HepG2 (cell line): ENCODE results near the gene ZNF844. TPM values are rescaled to one million over a fixed set of nuclear protein-coding genes. Genes with fewer than 3 reads are reported as not detected.
A peak's percentile ranks its signal among the peaks of the same experiment; 100 is the strongest.

Experiments
- ATAC-seq: fragments of 200-7000 bp; cut with Tn5 transposase; 3 replicates; pipeline ENCODE4 v1.9.1; 2020; ENCODE audit warnings: mild to moderate bottlenecking, moderate library complexity
- BruUV-seq: library from RNA; stranded (reverse); fragments of 400-500 nt; replicated peaks from 2 replicates; lab custom pipeline; 2021; lab: Mats Ljungman, UMichigan
- CTCF ChIA-PET: fragments of 300-600 bp; formaldehyde crosslinking; extraction: SDS; loops from one replicate; lab custom pipeline; 2021; ENCODE audit warnings: low total read pairs, inconsistent platforms, low intra/inter-chr PET ratio; lab: Yijun Ruan, JAX
- POLR2A ChIA-PET: fragments of 350-600 bp; sonication (Branson Sonifier 250); formaldehyde crosslinking; loops from one replicate; lab custom pipeline; 2020; ENCODE audit warnings: antibody characterized with exemption, inconsistent platforms; lab: Yijun Ruan, JAX
- DNase-seq: peaks from one replicate; pipeline ENCODE4 v3.0.0-alpha.2; 2015; ENCODE audit warnings: low spot score
- FAIRE-seq: peaks from 3 replicates; lab custom pipeline; 2011; peaks lifted over from hg19 to GRCh38; lab: Jason Lieb, UNC
- H2AFZ ChIP-seq: one replicate; pipeline ENCODE4 v1.6.1; 2011; ENCODE audit warnings: low read length, inconsistent platforms
- H3K27ac ChIP-seq: fragments of 300-600 bp; 3 replicates; pipeline ENCODE4 v1.8.0; 2011; ENCODE audit warnings: mixed run types, mild to moderate bottlenecking, mixed read lengths, low read length, inconsistent platforms; ENCODE audit not compliant: insufficient read depth; ENCODE audit errors: extremely low read length
- H3K27me3 ChIP-seq, 2 experiments: fragments of 200-600 bp in 1 of 2; 2 replicates in 1 of 2; 3 replicates in 1 of 2; pipeline versions ENCODE4 v1.6.0 to v1.8.0; 2011; ENCODE audit warnings: low read length in 2 of 2, mild to moderate bottlenecking in 2 of 2, moderate library complexity in 2 of 2, inconsistent platforms in 1 of 2; ENCODE audit not compliant: insufficient read depth in 2 of 2, control insufficient read depth in 1 of 2
- H3K36me3 ChIP-seq, 2 experiments: fragments of 200-600 bp in 1 of 2; replicated peaks in 1 of 2; 2 replicates in 1 of 2; 3 replicates in 1 of 2; pipeline versions ENCODE4 v1.5.1 to v1.8.0; 2011; ENCODE audit warnings: low read length in 2 of 2, inconsistent platforms in 1 of 2; ENCODE audit not compliant: insufficient read depth in 2 of 2, control insufficient read depth in 1 of 2
- H3K4me1 ChIP-seq: 2 replicates; pipeline ENCODE4 v1.5.1; 2012; ENCODE audit warnings: low read length, inconsistent platforms; ENCODE audit not compliant: insufficient read depth
- H3K4me2 ChIP-seq: 2 replicates; pipeline ENCODE4 v1.6.0; 2011; ENCODE audit warnings: low read depth, low read length, inconsistent platforms
- H3K4me3 ChIP-seq, 3 experiments: fragments of 200-600 bp in 1 of 3; sonication (generic), shearing (Covaris generic) in 1 of 3; replicated peaks in 1 of 3; 2 replicates each; pipeline ENCODE4 v1.5.1; 2011 to 2016; ENCODE audit warnings: low read length in 3 of 3, inconsistent platforms in 2 of 3, low read depth in 2 of 3, mild to moderate bottlenecking in 2 of 3, control low read depth in 1 of 3, mixed read lengths in 1 of 3; ENCODE audit not compliant: insufficient read depth in 1 of 3
- H3K79me2 ChIP-seq: one replicate; pipeline ENCODE4 v1.6.1; 2011; ENCODE audit warnings: low read length, inconsistent platforms; ENCODE audit not compliant: insufficient read depth
- H3K9ac ChIP-seq: 2 replicates; pipeline ENCODE4 v1.6.0; 2011; ENCODE audit warnings: mild to moderate bottlenecking, low read depth, low read length, inconsistent platforms; ENCODE audit not compliant: insufficient read depth
- H3K9me3 ChIP-seq: 2 replicates; pipeline ENCODE4 v1.5.1; 2012; ENCODE audit warnings: mild to moderate bottlenecking, low read length
- H4K20me1 ChIP-seq: 2 replicates; pipeline ENCODE4 v1.6.0; 2011; ENCODE audit warnings: inconsistent platforms, mild to moderate bottlenecking, low read length, moderate library complexity; ENCODE audit not compliant: insufficient read depth
- GATAD2A ChIP-seq: IDR thresholded peaks from 2 replicates; pipeline ENCODE4 v1.6.1; 2016
- GLMP ChIP-seq: sonication (generic); formaldehyde crosslinking; IDR thresholded peaks from 2 replicates; pipeline ENCODE4 v1.9.0; 2021; ENCODE audit warnings: missing genetic modification reagents, mild to moderate bottlenecking, borderline replicate concordance
- HIVEP1 ChIP-seq: sonication (generic); formaldehyde crosslinking; IDR thresholded peaks from 2 replicates; pipeline ENCODE4 v1.4.0; 2020; ENCODE audit warnings: mild to moderate bottlenecking, missing genetic modification reagents
- MYPOP ChIP-seq: sonication (generic); formaldehyde crosslinking; IDR thresholded peaks from 2 replicates; pipeline ENCODE4 v1.8.1; 2023; ENCODE audit warnings: mild to moderate bottlenecking, moderate library complexity, missing genetic modification reagents
- NFATC3 ChIP-seq: sonication (generic); formaldehyde crosslinking; IDR thresholded peaks from 2 replicates; pipeline ENCODE4 v1.5.1; 2020; ENCODE audit warnings: mild to moderate bottlenecking, missing genetic modification reagents
- SMARCC2 ChIP-seq: fragments of 450-650 bp; IDR thresholded peaks from 2 replicates; pipeline ENCODE4 v1.6.1; 2017; ENCODE audit warnings: antibody characterized with exemption, mild to moderate bottlenecking
- SRSF1 ChIP-seq: fragments of 200-400 bp; formaldehyde crosslinking; optimal IDR thresholded peaks from 2 replicates; pipeline ENCODE3; 2017; ENCODE audit warnings: mild to moderate bottlenecking, low read depth, low read length, moderate library complexity
- THAP11 ChIP-seq: IDR thresholded peaks from 2 replicates; pipeline ENCODE4 v1.6.1; 2016; ENCODE audit warnings: missing biosample characterization, missing genetic modification reagents
- UBTF ChIP-seq: sonication (generic); formaldehyde crosslinking; IDR thresholded peaks from 2 replicates; pipeline ENCODE4 v1.4.0; 2020; ENCODE audit warnings: mild to moderate bottlenecking, missing genetic modification reagents
- ZNF180 ChIP-seq: sonication (generic); formaldehyde crosslinking; IDR thresholded peaks from 2 replicates; pipeline ENCODE4 v1.4.0; 2020; ENCODE audit warnings: low read depth, missing genetic modification reagents, borderline replicate concordance
- ZNF337 ChIP-seq: sonication (generic); formaldehyde crosslinking; IDR thresholded peaks from 2 replicates; pipeline ENCODE4 v1.5.1; 2020; ENCODE audit warnings: missing genetic modification reagents, low read depth, mild to moderate bottlenecking, borderline replicate concordance
- ZNF772 ChIP-seq: sonication (generic); formaldehyde crosslinking; IDR thresholded peaks from 2 replicates; pipeline ENCODE4 v1.5.0; 2020; ENCODE audit warnings: mild to moderate bottlenecking, missing genetic modification reagents
- ZNF83 ChIP-seq: sonication (generic); formaldehyde crosslinking; IDR thresholded peaks from 2 replicates; pipeline ENCODE4 v1.4.0; 2020; ENCODE audit warnings: missing genetic modification reagents, mild to moderate bottlenecking, borderline replicate concordance
- ZSCAN22 ChIP-seq: sonication (generic); formaldehyde crosslinking; IDR thresholded peaks from 2 replicates; pipeline ENCODE4 v1.4.0; 2020; ENCODE audit warnings: mild to moderate bottlenecking, missing genetic modification reagents
- ZSCAN9 ChIP-seq: IDR thresholded peaks from 2 replicates; pipeline ENCODE4 v1.6.1; 2016; ENCODE audit warnings: borderline replicate concordance
- WGBS: methylation state at CpG from one replicate; pipeline ENCODE4 v1.1.6; 2017; ENCODE audit warnings: low lambda C conversion rate; 5-methylcytosine and 5-hydroxymethylcytosine counted together
- in situ Hi-C: cut with HindIII; loops from 2 replicates; pipeline ENCODE4 v1.10.0; 2017; ENCODE audit warnings: low pct_unique_long_range_greater_than_20kb; ENCODE audit not compliant: extremely low pct_ligation_motif_present
- intact Hi-C: fragments of 100-400 bp; cut with micrococcal nuclease; formaldehyde crosslinking; loops from one replicate; pipeline ENCODE4 v1.10.0; 2022; ENCODE audit not compliant: unreplicated experiment
- polyA plus RNA-seq, 8 experiments: library from polyadenylated mRNA; depleted of rRNA in 3 of 8; stranded (reverse) in 7 of 8; unstranded in 1 of 8; fragments of >200 nt; fragmentation: Illumina TruSeq in 4 of 8; extraction: Trizol in 4 of 8; gene quantifications; 2 replicates each; pipeline versions ENCODE4 v1.2.1 to v1.2.3, GENCODE V29; 2011 to 2016; ENCODE audit warnings: low read depth in 4 of 8, missing spikeins in 1 of 8, mixed read lengths in 1 of 8; ENCODE audit not compliant: insufficient read depth in 1 of 8
- total RNA-seq, 5 experiments: library from RNA; depleted of rRNA; stranded (reverse); fragments of >200 nt; fragmentation: Illumina TruSeq; extraction: Trizol; gene quantifications; 2 replicates each; pipeline ENCODE4 v1.2.3, GENCODE V29; 2016; ENCODE audit warnings: low read depth in 1 of 5

The ZNF844 gene
- total and polyA plus RNA-seq, 2 of the 13 experiments (the other 11 are each of a cell fraction or from before 2014, with no cell fraction given), result 1.0 to 3.2 TPM

- Histone ChIP-seq H4K20me1 (no peaks in the 10 kb centered on the region), H3K36me3 (no peaks in the 10 kb centered on the region), H3K9me3 (no peaks in the 10 kb centered on the region), H3K79me2 (peaks cover 7% of the 10 kb centered on the region), H3K4me1 (peaks cover 10% of the 10 kb centered on the region), H3K4me2 (peak overlapping the region; percentile 97), H3K9ac (peak overlapping the region; percentile 94), H3K27ac (no peak overlapping the region), H2AFZ (no peak overlapping the region), H3K27me3 (no peaks in the 10 kb centered on the region; a peak in 1 of 5 replicates), H3K4me3 (peak overlapping the region; percentile 86 to 94 (median 89); a peak in 4 of 6 replicates)
- ChIA-PET CTCF (no interaction called here), POLR2A (interaction anchor here (1.6 to 3.1 kb wide), 2 partner anchors 18 to 110 kb away, joined by 5 to 47 read pairs; partner anchors contain the start of gene ZNF878)
- WGBS, result 59% methylated on average over 2 of the region's 2 CpGs
- peak; percentile 28 for FAIRE-seq
- in situ Hi-C loops, result no loop called here
- DNase-seq, result no peak
- no peak for TF ChIP-seq ZNF337 (CRISPR knock-in tag)
- TF ChIP-seq ZSCAN22 (CRISPR knock-in tag), result peak; percentile 71; the same call in 1 of the 2 replicates
- intact Hi-C loops, result no loop called here
- TSS peak; percentile 80 for BruUV-seq
- ATAC-seq, result no peak
These were observed 30.3 kb upstream of the ZNF844 start for GRCh38 chr19:12034198-12034597.

- ChIA-PET CTCF (no interaction called here), POLR2A (interaction anchor here (0.5 to 3.1 kb wide), 7 partner anchors 14 to 299 kb away, joined by 3 to 47 read pairs (median 5); partner anchors contain the start of genes ZNF563, ZNF69 and ZNF878)
- WGBS, result 20% methylated on average over 8 of the region's 8 CpGs
- ATAC-seq (no peak), DNase-seq (no peak), FAIRE-seq (no peak)
- Histone ChIP-seq H2AFZ (no peak overlapping the region), H3K9ac (peak overlapping the region; percentile 94), H3K4me2 (peak overlapping the region; percentile 97), H3K27me3 (no peaks in the 10 kb centered on the region; a peak in 1 of 5 replicates), H3K4me3 (peak overlapping the region; percentile 86 to 94 (median 89)), H3K9me3 (no peaks in the 10 kb centered on the region), H3K36me3 (no peaks in the 10 kb centered on the region), H3K4me1 (peaks cover 10% of the 10 kb centered on the region), H3K79me2 (peaks cover 7% of the 10 kb centered on the region), H3K27ac (no peak overlapping the region), H4K20me1 (no peaks in the 10 kb centered on the region)
- intact Hi-C loops (no loop called here), in situ Hi-C loops (no loop called here)
- BruUV-seq, result no TSS peak
- TF ChIP-seq GLMP (CRISPR knock-in tag) (no peak), ZNF83 (CRISPR knock-in tag) (no peak), THAP11 (CRISPR knock-in tag) (0 out of 2 replicates have a peak, but pooled peaks have one; percentile 3), SMARCC2 (no peak), GATAD2A (no peak), HIVEP1 (CRISPR knock-in tag) (no peak), UBTF (CRISPR knock-in tag) (no peak), ZNF772 (no peak), SRSF1 (no peak), ZNF180 (CRISPR knock-in tag) (no peak), ZSCAN9 (no peak), NFATC3 (no peak), MYPOP (CRISPR knock-in tag) (peak; percentile 43; the same call in 1 of the 2 replicates)
These were observed 29.9 kb upstream of the ZNF844 start for GRCh38 chr19:12034620-12035019.
